ENCODE results near the gene ALG6.
"Not testable (repeated sequence)": the region's sequence is repeated elsewhere in the genome, so short reads cannot be mapped to it uniquely, and the experiment has no call there.

Gene ALG6

DNA sequence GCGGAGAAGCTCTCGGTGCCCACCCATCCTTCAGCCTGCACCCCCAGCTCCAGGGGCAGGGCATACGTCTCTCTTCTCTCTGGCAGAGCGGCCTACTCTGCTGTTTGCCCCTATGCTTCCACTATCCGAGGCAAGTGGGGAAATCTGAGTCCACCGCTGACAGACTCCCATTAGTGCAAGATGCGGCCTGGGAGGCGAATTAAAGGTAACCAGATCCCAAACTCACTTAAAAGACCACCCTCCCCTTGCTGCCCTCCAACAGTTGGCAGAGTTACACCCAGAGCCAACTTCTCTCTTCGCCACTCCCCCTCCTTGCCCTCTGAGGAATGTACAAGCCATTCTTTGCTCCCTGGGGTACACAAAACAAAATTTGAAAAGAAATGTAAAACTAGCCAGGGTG is 38.6 kb upstream of the ALG6 start:
- no peak for FAIRE-seq

DNA sequence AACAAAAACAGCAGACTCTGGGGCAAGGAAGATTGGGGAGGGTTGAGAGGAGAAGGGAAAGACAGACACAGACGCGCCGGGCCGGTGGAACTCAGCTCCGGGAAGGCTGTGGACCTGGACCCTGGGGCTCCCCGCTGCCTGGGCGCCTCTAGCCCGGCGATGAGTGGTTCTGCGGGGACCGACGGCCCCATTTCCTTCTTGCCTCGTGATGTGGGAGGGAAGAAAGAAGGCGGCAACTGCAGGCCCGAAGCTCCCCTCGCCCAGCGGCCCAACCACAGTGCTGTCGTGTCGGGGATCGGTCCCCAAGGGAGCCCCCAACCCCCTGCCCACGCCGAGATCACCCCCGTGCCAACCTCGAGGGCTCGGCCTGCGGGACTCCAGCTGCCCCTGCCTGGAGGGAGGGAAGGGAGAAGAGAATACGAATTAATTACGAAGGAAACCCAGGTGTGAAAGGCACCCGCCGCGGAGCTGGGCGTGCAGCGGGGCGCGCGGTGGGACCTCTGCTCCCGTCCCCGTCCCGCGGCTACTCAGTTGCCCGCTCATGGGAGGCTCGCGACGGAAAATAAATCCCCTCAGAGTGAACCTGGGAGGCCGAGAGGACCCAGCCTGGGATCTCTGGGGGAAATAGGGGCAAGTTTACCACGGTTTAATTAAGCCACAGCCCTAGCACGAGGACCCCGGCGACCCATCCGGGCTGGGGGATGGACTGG is 37.7 kb upstream of the ALG6 start:
- FAIRE-seq: no peak

GRCh38 chr1:63330331-63330916 is 37.0 kb upstream of the ALG6 start:
- FAIRE-seq: no peak

- FAIRE-seq: no peak
Observed at GRCh38 chr1:63342402-63342801, 25.0 kb upstream of the ALG6 start.

GRCh38 chr1:63343922-63344321 is 23.5 kb upstream of the ALG6 start:
- FAIRE-seq: no peak

GRCh38 chr1:63350320-63350719 is 17.1 kb upstream of the ALG6 start:
- no peak for FAIRE-seq

DNA sequence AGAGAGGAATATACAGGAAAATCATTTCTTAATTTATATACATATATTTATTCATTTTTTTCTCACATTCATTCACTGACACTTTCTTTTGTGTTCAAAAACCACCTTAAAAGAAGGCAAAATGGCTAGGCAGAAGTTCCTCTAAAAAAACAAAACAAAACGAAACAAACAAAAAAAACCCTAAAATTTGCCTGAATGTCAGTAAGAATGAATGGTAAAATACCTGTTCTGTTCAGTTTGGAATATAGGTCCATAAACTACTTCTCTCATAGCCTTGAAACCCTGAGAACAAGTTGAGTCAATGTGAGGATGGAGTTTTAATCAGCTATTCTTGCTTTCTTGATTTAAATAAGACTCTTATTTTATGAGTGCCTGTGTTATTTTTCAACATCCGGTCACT is 14.7 kb upstream of the ALG6 start:
- FAIRE-seq: no peak

DNA sequence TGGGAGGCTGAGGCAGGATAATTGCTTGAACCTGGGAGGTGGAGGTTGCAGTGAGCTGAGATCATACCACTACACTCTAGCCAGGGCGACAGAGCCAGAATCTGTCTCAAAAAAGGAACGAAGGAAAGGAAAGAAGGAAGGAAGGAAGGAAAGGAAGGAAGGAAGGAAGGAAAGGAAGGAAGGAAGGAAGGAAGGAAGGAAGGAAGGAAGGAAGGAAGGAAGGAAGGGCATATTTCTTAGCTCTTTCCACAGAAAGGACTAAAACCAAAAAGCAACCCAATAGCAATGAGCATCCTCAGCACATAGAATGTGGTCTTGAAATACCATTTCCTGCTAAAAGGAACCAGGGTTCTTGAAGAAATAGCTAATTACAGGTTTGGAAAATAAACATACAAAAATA is 11.2 kb upstream of the ALG6 start:
- FAIRE-seq: not testable (repeated sequence)

DNA sequence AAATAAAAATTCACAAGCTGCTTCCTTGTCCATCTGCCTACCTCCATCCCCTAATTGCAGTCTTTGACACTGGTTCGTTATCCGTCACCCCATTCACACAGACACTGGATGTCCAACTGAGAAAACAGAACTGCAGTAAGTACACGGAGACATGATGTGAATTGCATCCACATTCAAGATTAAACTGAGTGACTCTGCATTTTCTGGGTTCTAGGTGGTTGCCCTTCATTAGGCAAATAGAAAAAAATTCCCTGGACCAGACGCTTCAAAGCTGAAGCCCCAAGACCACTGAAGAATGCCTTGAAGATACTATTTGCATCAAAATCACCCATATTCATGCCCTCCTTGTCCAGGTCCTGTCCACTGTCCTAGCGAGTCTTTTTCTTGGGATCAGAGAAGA is 7.9 kb upstream of the ALG6 start:
- no peak for FAIRE-seq

DNA sequence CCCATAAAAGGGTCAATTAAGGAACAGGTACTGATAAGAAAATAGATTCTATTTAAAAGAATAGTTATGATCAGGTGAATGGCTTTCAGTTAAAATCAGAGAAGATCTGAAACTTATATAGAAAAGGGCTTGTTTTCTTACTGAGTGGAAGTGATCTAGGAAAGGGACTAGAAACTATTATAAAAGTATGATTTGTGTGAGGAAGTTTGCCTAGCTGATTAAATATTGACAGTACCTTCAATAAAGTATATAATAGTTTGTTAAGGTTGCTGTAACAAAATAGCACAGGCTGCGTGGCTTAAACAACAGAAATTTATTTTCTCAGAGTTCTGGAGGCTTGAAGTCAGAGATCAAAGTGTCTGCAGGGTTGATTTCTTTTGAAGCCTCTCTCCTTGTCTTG is 5.4 kb upstream of the ALG6 start:
- FAIRE-seq: no peak

GRCh38 chr1:63362578-63362977 is 4.8 kb upstream of the ALG6 start:
- no peak for FAIRE-seq

GRCh38 chr1:63363014-63363413 is 4.4 kb upstream of the ALG6 start:
- no peak for FAIRE-seq

DNA sequence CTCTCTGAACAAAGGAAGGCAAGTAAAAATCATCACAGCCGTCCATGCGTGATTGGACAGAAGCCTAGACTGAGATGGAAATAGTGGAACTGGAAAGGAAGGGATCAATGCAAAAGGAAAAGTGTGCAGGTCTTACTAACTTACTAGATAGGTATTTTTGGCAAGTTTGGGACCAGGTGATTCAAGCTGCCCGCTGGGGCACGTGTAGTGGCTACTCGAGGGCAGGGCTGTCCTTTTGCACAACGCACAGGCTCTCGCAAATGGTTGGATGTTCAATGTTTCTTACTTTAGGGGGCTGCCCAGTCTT is 566 bp upstream of the ALG6 start:
- no peak for FAIRE-seq

- no peak for FAIRE-seq
Observed at GRCh38 chr1:63368131-63368530, 704 bp downstream of the ALG6 start.

DNA sequence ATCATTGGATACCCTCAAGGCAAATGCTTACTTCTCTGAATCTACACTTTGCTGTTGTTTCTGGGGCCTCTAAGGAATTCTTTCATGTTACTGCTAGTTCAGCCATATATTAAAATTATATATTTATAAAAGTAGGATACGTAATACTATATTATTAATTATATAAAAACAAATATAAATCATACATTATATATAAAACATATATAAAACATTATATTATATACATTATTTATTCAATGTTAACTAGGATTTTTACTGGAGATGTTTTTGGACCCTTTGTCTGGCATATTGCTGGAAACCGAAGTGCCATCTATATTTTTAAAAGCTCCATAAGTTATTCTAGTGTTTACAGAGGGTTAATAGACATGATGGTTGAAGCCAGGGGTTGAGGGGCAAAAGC is 12.2 kb downstream of the ALG6 start:
- no peak for FAIRE-seq

DNA sequence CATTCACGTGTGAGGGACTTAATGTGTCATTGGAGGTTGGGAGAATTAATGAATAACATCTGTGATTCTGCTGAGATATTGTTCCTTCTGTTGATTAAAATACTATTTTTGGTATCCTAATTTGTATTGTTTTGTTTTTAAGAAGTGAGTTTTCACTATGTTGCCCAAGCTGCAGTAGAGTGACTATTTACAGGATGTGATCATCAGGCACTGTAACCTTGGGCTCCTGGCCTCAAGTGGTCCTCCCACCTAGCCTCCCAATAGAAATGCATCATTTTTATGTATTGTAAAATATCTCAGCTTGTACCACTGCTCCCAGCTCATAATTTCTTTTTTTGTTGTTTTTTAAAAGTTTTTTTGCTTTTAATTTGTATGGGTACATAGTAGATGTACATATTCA is 14.3 kb downstream of the ALG6 start:
- no peak for FAIRE-seq

- FAIRE-seq: no peak
Observed at GRCh38 chr1:63401945-63402344, 34.5 kb downstream of the ALG6 start.

- no peak for FAIRE-seq
Observed at GRCh38 chr1:63403386-63403785, 36.0 kb downstream of the ALG6 start.

GRCh38 chr1:63405021-63405420 is 37.6 kb downstream of the ALG6 start:
- FAIRE-seq: no peak

DNA sequence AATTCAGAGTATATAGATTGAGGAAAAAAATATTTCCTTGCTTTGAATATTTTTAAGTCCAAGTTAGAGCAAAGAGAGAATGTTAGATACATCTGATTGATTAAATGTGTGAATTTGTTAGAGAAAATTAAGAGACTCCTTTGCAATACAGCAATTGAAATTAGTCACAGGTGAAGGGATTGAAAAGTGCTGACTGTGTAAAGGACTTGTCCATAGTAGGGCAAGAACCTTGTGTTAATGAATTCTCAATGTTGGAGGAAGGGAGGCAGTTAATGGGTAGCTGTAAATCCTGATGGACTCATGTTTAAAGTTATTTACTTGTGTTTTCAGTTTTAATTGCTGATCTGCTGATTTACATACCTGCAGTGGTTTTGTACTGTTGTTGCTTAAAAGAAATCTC is 38.6 kb downstream of the ALG6 start:
- no peak for FAIRE-seq

DNA sequence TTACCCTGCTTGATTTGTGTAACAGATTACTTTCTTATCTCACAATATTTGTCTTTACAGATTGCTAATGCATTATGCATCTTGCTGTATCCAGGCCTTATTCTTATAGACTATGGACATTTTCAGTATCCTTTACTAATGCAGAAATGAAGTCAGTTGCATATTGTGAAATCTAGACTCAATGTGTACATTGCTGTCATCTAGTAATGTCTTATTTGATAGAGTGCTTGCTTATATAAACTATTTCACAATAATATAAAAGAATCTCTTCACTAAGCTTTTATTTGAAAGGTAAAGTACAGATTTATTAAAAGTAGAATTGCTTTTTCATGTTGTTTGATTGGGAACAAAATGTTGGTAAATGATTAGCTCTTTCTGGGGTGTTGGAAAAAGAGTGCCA is 39.6 kb downstream of the ALG6 start:
- no peak for FAIRE-seq

GRCh38 chr1:63408331-63408730 is 40.9 kb downstream of the ALG6 start:
- FAIRE-seq: no peak

DNA sequence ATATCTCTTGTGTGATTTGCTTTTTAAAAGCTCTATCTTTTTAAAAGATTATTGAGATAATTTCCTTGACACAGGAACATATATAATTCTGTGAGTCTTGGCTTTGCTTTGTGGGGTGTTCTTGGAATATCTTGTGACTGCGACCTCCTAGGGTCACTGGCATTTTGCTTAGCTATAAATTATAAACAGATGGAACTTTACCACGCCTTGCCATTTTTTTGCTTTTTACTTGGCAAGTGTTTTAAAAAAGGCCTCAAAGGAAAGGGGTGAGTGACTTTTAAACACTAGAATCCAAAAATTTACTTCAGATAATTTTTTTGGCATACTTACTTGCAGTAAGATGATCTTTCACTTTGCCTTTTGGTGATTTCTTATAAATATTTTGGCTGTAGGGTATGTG is 43.6 kb downstream of the ALG6 start:
- no peak for FAIRE-seq

- no peak for FAIRE-seq
Observed at GRCh38 chr1:63413394-63413793, 46.0 kb downstream of the ALG6 start.

GRCh38 chr1:63414691-63415365 is 47.4 kb downstream of the ALG6 start:
- no peak for FAIRE-seq

All from islet of Langerhans (tissue), 1 donor.